Coronary artery (tissue), 2 donors: ENCODE measurements around the gene C1QTNF1.

ENCODE experiments used
- DNase-seq: peaks from one replicate; pipeline ENCODE4 v3.0.0-alpha.2; 2017; ENCODE audit warnings: low spot score
- H3K27ac ChIP-seq, 2 donors: fragments of 200-600 bp; sonication (generic); one replicate each; pipeline ENCODE4 v1.5.1; 2016 to 2019
- H3K4me3 ChIP-seq: fragments of 200-600 bp; sonication (generic); 2 replicates; pipeline ENCODE4 v1.5.1; 2016; ENCODE audit warnings: mild to moderate bottlenecking, moderate library complexity
- CTCF ChIP-seq: fragments of 200-600 bp; sonication (generic); IDR thresholded peaks from one replicate; pipeline ENCODE4 v1.5.1; 2019; ENCODE audit warnings: antibody characterized with exemption

C1QTNF1 gene

GRCh38 chr17:78988152-78988551 lies 35.8 kb upstream of the C1QTNF1 start:
- Histone ChIP-seq H3K4me3 (no peak overlapping the region), H3K27ac (no peak overlapping the region)
- no peak for TF ChIP-seq CTCF
- no peak for DNase-seq

GRCh38 chr17:78990349-78991016 lies 33.5 kb upstream of the C1QTNF1 start:
- DNase-seq = no peak
- Histone ChIP-seq H3K4me3 (no peak overlapping the region), H3K27ac (no peak overlapping the region)
- no peak for TF ChIP-seq CTCF

GRCh38 chr17:78991017-78991738 lies 32.8 kb upstream of the C1QTNF1 start:
- TF ChIP-seq CTCF = no peak
- Histone ChIP-seq H3K4me3 (no peak overlapping the region), H3K27ac (no peak overlapping the region)
- DNase-seq = no peak

- Histone ChIP-seq H3K4me3 (no peak overlapping the region), H3K27ac (no peak overlapping the region)
- no peak for TF ChIP-seq CTCF
- no peak for DNase-seq
Observed at GRCh38 chr17:78991906-78992532, 31.9 kb upstream of the C1QTNF1 start.

- no peak for DNase-seq
- TF ChIP-seq CTCF = no peak
- H3K27ac ChIP-seq = no peak overlapping the region
- H3K4me3 ChIP-seq = no peak overlapping the region
Observed at GRCh38 chr17:78992542-78993212, 31.3 kb upstream of the C1QTNF1 start.

- TF ChIP-seq CTCF = peak; percentile 78
- no peak overlapping the region for H3K4me3 ChIP-seq
- no peak for DNase-seq
- H3K27ac ChIP-seq = no peak overlapping the region
Observed at GRCh38 chr17:78993241-78993956, 30.6 kb upstream of the C1QTNF1 start.
